ENCODE data around the gene KIAA0825.

KIAA0825 gene

DNA sequence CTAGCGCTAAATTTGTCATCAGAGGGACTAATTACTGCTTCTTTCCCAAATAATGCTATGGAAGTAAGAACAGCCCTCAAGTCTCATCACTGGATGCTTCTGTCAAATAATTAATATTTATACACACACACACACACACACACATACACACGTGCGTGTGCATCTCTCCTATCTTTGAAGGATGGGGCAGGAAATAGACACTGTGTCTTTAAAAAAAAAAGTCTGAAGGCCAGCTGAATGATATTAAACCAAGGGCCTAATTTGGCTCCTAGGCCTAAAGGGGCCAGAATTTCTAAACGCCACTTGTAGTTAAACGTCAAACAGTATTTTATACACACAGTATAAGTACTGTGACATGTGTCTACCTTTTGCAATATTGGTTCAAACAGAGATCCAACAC is 3.4 kb upstream of the KIAA0825 start:
- H3K4me3 ChIP-seq (ENCODE audit: low read depth, low read length): no peak overlapping the region
- in situ Hi-C loops (cut with HindIII; ENCODE audit: low sequenced_read_pairs): no loop called here
- DNase-seq (ENCODE audit: low read depth, low spot score): no peak
- TF ChIP-seq, protein P1, sequence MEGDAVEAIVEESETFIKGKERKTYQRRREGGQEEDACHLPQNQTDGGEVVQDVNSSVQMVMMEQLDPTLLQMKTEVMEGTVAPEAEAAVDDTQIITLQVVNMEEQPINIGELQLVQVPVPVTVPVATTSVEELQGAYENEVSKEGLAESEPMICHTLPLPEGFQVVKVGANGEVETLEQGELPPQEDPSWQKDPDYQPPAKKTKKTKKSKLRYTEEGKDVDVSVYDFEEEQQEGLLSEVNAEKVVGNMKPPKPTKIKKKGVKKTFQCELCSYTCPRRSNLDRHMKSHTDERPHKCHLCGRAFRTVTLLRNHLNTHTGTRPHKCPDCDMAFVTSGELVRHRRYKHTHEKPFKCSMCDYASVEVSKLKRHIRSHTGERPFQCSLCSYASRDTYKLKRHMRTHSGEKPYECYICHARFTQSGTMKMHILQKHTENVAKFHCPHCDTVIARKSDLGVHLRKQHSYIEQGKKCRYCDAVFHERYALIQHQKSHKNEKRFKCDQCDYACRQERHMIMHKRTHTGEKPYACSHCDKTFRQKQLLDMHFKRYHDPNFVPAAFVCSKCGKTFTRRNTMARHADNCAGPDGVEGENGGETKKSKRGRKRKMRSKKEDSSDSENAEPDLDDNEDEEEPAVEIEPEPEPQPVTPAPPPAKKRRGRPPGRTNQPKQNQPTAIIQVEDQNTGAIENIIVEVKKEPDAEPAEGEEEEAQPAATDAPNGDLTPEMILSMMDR (IDR thresholded peaks at IDR 0.05; ENCODE audit: low read depth, low read length): no peak

DNA sequence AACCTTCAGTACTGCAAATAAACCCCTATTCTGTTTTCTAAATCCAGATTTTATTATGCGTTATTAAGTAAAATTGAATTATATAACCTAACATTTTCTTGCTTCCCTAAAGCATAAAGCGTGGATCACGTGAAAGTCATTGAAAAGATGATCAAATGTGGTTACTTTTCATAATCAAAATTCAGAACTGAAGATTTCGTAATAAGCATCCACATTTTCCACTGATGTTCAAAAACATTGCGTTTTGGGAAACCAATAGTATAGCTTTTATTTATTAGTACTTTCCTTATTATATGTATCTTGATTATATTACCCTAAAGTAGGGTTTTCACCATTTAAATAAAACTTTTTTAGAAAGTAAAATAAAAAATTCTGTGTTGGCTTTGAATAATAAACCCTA is 1.9 kb upstream of the KIAA0825 start:
- in situ Hi-C loops (cut with HindIII; ENCODE audit: low sequenced_read_pairs): no loop called here
- TF ChIP-seq, protein P1 (IDR thresholded peaks at IDR 0.05; ENCODE audit: low read depth, low read length): no peak
- no peak overlapping the region for H3K4me3 ChIP-seq (ENCODE audit: low read depth, low read length)
- DNase-seq (ENCODE audit: low read depth, low spot score): no peak

DNA sequence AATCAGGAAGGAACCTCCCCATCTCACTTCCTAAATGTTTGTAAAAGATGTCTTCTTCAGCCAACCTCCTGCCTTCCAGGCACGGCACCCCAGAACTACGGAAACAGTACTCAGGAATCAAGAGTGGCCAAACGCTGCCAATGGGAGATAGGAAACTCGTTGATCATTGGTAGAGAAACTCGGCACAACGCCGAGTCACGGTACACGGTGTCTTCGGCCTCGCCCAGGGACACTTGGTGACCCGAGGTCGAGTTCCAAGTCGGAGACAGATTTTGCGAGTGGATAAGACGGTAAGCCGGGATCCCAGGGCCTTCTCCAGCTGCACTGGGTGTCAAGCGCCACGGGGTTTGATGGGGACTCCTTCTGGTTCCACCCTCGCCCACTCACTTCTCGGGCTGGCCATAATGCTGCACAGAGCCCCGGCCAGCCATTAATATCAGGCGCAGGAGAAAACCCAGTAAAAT is 343 bp downstream of the KIAA0825 start:
- TF ChIP-seq, protein P1 (IDR thresholded peaks at IDR 0.05; ENCODE audit: low read depth, low read length): no peak
- H3K4me3 ChIP-seq (ENCODE audit: low read depth, low read length): peak overlapping the region; percentile 85
- in situ Hi-C loops (cut with HindIII; ENCODE audit: low sequenced_read_pairs): no loop called here
- peak; percentile 69 for DNase-seq (ENCODE audit: low read depth, low spot score)

DNA sequence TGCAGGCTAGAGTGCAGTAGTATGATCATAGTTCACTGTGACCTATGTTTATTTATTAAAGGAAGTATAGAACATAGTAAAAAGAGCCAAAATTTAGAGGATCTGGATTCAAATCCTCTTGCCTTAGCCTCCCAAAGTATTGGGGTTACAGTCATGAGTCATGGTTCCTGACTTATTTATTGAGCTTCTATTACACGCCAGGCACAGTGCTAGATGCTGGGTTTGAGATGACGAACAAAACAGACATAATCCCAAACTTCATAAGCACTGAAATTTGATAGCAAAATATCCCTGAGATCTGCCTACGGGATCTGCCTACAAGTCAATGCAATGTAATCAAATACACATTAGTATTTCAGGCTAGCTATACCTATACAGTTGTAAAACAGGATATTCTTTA is 2.5 kb downstream of the KIAA0825 start:
- TF ChIP-seq, protein P1 (IDR thresholded peaks at IDR 0.05; ENCODE audit: low read depth, low read length): no peak
- in situ Hi-C loops (cut with HindIII; ENCODE audit: low sequenced_read_pairs): no loop called here
- no peak overlapping the region for H3K4me3 ChIP-seq (ENCODE audit: low read depth, low read length)
- DNase-seq (ENCODE audit: low read depth, low spot score): no peak

DNA sequence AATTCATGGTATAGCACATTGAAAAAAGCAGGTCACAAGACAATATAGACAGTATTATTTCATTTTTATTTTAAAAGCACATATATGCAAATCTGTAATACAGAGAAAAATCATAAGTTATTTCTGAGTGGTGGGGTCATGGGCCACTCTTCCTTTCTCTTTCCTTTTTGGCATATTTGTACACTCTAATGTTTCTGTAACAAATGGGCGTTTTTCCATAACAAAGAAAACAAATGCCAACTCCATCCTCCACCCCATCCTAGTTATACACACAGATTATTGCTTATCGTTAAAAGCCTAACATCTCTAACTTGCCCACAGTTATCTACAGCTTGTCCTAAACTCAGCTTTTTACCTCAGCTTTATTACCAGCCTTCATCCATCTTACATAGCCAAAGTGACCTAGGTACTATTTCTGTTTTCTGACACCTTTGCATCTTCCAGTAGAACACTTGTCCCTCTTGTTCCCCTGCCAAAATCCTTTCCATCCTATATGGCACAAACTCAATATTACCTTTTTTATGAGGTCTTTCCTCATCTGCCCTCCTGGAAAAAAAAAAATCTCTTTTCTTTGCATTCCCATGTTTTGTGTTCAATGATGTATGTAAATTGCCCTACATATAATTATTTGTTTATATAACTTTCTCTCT is 4.1 kb downstream of the KIAA0825 start:
- in situ Hi-C loops (cut with HindIII; ENCODE audit: low sequenced_read_pairs): no loop called here
- no peak overlapping the region for H3K4me3 ChIP-seq (ENCODE audit: low read depth, low read length)
- DNase-seq (ENCODE audit: low read depth, low spot score): no peak
- TF ChIP-seq, protein P1 (IDR thresholded peaks at IDR 0.05; ENCODE audit: low read depth, low read length): no peak

DNA sequence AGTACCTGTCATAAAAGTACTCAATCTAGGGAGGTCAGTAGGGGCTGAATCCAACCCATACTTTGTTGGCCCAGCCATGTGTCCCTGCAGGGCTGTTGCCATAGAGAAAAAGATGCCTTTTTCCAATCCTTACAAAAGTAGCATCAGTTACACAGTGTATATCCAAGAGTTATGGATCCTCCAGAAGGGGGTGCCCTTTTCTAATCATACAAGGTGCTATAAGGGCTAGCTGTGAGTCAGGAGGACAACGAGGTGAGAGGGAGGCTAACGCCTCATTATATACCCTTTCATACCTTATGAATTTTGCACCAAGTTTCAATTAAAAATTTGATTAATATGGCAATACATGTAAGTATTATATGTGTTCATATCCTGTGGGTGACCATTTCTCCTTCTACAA is 4.8 kb downstream of the KIAA0825 start:
- peak; percentile 19 for DNase-seq (ENCODE audit: low read depth, low spot score)
- H3K4me3 ChIP-seq (ENCODE audit: low read depth, low read length): no peak overlapping the region
- TF ChIP-seq, protein P1 (IDR thresholded peaks at IDR 0.05; ENCODE audit: low read depth, low read length): peak; percentile 5
- in situ Hi-C loops (cut with HindIII; ENCODE audit: low sequenced_read_pairs): no loop called here

Data from astrocyte of the spinal cord (primary cell).